Lower leg skin (tissue), 3 donors: ENCODE data around the gene TNIK.

Experiments
- POLR2A ChIP-seq, 2 donors: fragments of 450-650 bp; IDR thresholded peaks; one replicate each; pipeline ENCODE4 v1.6.1; 2016 to 2017; ENCODE audit warnings: antibody characterized with exemption in 2 of 2, mild to moderate bottlenecking in 1 of 2, moderate library complexity in 1 of 2
- TF ChIP-seq, protein P1 (sequence below), 3 donors: fragments of 450-650 bp; IDR thresholded peaks; one replicate each; pipeline ENCODE4 v1.5.1; 2016; ENCODE audit warnings: antibody characterized with exemption in 3 of 3, mild to moderate bottlenecking in 3 of 3, moderate library complexity in 2 of 3

DNA sequence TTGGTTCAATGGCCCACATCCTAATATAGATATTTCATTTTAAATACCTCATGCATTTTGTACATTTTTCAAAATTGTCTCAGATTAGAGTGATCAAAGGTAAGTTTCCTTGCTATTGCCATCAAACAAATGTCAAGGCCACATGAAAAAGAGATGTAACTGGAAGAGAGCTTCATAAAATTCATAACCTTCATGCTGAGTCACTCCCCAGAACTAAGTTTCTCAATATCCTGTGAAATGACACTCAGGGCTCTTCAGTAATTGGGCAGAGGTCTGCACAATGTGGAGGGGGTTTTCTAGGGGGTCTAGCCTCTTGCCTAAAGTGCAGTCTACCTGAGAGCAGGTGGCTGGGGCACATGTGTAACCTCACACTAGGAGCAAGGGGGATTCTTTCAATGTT is 281.5 kb downstream of the TNIK start:
- TF ChIP-seq, protein P1, sequence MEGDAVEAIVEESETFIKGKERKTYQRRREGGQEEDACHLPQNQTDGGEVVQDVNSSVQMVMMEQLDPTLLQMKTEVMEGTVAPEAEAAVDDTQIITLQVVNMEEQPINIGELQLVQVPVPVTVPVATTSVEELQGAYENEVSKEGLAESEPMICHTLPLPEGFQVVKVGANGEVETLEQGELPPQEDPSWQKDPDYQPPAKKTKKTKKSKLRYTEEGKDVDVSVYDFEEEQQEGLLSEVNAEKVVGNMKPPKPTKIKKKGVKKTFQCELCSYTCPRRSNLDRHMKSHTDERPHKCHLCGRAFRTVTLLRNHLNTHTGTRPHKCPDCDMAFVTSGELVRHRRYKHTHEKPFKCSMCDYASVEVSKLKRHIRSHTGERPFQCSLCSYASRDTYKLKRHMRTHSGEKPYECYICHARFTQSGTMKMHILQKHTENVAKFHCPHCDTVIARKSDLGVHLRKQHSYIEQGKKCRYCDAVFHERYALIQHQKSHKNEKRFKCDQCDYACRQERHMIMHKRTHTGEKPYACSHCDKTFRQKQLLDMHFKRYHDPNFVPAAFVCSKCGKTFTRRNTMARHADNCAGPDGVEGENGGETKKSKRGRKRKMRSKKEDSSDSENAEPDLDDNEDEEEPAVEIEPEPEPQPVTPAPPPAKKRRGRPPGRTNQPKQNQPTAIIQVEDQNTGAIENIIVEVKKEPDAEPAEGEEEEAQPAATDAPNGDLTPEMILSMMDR (IDR thresholded peaks at IDR 0.05): no peak
- no peak for TF ChIP-seq POLR2A (IDR thresholded peaks at IDR 0.05)
